ENCODE results near the gene CASZ1.

Gene CASZ1

DNA sequence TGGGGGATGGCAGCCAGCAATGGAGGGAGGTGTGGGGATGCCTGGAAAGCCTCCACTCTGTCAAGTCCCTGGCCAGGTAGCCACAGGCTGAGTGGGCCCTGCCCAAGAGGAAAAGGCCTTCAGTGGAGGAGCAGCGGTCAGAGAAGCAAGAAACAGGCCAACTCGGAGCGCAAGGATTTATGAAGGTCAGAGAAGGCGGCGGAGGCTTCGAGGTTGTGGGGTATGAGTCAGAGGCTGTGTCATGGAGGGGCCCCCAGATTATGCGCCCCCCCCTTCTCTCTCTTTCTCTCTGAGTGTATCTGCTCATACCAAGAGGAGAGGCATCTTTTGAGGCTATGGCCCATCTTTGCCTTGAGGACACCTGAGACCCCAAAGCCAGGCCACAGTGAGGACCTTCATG lies 99.5 kb downstream of the CASZ1 start:
- H3K4me3 ChIP-seq (ENCODE audit: low read depth, low read length): no peak overlapping the region
- DNase-seq (ENCODE audit: low read depth): no peak

DNA sequence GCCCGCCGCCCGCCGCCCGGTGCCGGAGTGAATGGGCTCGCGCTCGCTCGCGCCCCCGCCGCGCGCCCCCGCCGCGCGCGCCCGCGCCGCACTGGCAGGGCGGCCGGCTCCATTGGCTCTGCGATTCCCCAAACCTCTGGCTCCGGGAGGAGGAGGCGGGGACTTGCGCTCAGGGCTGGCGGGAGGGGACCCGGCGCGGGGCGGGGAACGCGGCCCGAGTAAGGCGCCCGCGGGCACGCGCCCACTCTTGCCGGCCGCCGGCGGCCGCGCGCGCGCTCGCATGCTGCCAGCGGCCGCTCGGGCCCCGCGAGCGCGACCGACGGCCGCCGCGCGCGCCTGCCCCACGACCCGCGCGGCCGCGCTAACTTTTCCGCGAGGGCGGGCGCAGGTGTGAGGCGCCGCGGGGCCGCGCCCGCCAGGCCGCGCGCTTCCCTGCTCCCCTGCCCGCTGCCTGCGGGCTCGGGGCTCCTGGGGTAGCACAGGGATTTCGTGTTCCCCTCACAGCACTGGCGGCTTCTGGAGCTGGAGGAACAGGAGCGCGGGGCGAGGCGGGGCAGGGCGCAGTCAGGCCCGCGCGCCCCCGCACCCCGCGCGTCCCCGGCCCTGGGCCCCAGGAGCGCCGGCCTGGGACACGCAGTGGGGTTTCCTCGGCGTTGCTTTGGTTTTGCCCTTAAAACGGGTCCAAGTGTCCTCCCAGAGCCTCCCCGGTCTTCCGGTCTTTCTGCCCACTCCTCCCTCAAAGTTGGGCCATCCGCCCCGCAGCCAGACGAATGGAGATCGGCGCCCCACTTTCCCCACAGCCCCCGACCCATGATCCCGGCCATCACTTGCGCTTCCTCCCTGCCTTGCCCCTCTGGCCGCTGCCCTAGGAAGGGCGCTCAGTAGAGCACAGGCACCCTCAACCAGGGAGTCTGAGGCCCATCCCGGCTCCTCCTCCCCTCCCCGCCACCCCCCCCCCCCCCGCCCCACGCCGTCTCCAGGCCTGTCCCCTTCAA lies 101.5 kb downstream of the CASZ1 start:
- peak overlapping the region; percentile 33 for H3K4me3 ChIP-seq (ENCODE audit: low read depth, low read length)
- DNase-seq (ENCODE audit: low read depth): peak; percentile 6

DNA sequence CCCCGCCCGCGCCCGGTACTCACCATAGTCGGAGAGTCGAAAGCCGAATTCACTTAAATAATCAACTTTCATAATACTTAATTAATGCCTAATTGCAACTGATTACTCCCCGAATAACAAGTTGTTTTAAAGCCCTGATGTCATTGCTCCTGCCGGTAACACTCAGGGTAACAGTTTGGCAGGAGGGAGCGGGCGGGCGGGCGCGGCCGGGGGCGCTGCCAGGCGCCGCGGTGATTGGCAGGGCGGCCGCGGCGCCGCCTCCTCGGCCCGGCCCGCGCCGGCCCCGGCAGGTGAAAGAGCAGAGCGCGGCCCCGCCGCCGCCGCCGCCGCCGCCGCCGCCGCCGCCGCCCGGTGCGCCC lies 102.2 kb downstream of the CASZ1 start:
- peak overlapping the region; percentile 49 for H3K4me3 ChIP-seq (ENCODE audit: low read depth, low read length)
- DNase-seq (ENCODE audit: low read depth): no peak

DNA sequence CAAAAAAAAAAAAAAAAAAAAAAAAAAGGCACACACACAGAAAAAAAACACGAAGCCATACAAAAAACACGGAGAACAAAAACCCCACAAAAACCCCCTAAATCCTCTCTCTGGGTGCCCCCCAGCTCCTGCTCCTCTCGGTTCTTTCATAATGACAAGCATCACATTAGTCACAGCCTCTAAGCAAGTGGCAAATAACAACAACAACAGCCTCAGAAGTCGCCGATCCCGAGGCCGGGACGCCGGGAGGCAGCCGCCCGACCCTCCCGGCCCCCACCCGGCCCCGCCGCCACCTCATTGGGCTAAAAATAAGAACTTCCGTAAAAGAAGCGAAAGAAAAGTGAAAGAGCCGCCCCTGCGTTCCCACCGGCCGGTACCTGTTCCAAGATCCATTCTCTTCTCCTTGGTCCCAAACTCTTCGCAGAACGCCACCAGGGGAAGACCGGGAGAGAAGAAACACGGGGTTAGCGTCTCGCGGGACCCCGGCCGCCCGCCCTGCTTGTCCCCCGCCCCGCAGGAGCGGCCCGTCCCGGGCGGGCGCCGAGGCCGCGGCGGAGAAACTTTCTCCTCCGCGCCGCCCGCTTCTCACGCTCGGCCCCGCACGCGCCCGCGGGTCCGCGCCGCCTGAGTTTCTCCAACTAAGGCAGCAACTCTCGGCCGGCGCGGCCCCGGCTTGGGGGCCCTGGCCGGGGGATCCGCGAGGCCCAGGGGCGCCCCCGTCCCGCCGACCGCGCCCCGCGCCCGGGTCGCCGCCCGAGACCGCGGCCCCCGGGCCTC lies 102.8 kb downstream of the CASZ1 start:
- H3K4me3 ChIP-seq (ENCODE audit: low read depth, low read length): peak overlapping the region; percentile 49
- no peak for DNase-seq (ENCODE audit: low read depth)

DNA sequence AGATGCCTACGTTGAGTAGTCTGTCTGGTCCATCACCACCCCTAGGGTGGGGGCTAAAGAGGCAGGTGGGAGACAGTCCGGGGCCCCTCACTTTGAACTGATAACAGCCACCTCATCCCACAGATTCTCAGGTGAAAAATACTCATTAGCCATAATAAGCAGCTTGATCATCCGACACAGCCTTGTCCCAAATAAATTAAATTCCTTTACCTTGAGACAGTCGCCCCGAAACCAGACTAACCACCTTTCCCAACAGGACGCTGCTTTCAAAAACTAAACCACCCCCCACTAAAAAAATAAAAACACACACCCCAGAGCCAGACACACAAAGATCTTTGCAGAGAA lies 103.3 kb downstream of the CASZ1 start:
- DNase-seq (ENCODE audit: low read depth): no peak
- no peak overlapping the region for H3K4me3 ChIP-seq (ENCODE audit: low read depth, low read length)

DNA sequence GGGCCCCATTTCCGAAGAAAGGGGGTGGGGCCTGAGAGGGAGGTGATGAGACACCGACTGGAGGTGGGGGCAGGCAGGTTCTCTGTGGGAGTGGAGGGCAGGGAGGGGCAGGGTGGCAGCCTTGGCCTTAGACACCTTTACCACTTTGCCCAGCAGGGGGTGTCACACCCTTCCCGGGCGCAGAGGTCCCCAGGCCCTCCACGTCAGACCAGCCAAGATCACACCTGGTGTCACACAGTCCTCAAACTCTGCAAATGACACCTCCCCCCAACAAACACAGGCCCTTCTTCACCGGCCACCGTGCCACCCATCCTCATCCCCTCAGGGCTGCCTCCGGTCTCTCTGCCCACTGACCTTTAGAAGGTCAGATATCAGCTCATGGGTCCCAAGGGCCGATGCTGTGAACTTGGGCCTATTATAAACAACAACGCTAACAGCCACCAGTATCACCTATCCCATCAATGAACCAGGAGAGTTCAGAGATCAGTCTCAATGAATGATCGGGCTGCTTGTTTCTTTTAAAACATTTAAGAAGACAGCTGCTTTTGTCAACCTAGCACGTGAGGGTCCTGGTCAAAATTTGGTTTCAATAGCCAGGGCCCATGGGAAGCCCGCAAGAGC lies 103.9 kb downstream of the CASZ1 start:
- H3K4me3 ChIP-seq (ENCODE audit: low read depth, low read length): no peak overlapping the region

DNA sequence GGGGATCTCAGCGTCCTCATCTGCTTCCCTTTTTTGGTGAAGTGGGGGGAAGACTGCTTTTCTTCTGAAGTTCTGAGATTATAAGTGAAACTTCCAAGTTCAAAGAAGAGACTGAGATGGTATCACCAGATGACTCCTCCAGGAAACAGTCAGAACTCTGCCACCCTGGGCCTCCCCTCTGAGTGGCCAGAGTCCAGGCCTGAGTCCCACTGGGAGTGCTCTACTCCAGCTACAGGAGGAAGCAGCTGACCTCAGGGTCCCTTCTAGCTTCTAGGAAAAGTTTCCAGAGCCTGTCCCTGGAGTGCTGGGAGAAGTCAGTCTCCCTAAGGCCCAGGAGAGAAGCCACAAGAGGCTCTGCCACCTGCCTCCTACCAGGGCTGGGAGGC lies 104.7 kb downstream of the CASZ1 start:
- H3K4me3 ChIP-seq (ENCODE audit: low read depth, low read length): no peak overlapping the region
- no peak for DNase-seq (ENCODE audit: low read depth)

More for the DNA sequence above, 103.9 kb downstream of the CASZ1 start:
- DNase-seq (ENCODE audit: low read depth): no peak

DNA sequence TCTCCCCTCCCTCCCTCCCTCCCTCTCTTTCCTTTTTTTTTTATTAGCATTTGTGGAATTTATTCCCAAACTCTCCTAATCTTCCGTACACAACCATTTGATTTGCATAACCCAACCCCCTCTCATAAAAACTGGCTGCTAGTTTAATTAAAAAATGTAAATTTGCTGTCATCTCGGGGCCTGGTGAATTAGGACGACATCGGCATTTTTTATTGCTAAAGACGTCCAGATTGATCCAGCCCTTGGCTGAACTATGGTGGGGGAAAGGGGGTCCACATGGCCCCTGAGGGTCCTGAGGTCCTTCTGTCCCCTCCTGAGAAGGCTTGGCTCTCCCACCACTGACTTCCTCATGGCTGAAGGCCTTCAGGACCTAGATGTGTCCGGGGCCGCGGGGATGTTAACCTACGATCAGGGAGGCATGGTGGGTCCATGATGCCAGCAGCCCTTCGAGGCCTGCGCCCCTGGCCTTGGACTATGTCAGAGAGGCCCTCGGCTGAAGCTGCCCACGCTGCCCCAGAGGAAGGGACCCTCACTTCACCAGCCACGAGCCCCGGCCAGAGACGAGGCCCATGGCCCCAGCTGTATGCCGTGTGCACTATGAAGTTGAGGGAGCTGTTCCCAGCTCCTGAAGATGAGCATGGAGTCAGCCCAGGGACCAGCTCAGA lies 105.2 kb downstream of the CASZ1 start:
- no peak for DNase-seq (ENCODE audit: low read depth)

DNA sequence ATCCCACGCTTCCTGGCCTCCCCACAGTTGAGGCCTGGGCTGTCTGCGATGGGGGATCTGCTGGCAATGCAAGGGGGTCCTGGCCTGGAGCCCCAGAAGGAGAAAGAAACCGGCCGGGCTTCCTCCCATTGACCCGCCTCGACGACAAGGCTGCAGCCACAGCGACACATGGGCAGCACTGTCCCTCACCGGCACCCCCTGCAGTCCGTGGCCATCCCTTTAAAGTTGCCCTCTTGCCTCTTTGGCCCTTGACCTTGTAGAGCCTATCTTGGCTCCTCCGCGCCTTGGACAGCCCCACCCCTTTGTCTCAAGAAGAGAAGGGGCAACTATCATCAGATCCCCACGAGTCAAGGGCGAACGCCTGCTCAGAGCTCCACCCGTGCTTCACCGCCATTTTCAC lies 106.0 kb downstream of the CASZ1 start:
- H3K4me3 ChIP-seq (ENCODE audit: low read depth, low read length): no peak overlapping the region

More for the DNA sequence above, 105.2 kb downstream of the CASZ1 start:
- H3K4me3 ChIP-seq (ENCODE audit: low read depth, low read length): no peak overlapping the region

DNA sequence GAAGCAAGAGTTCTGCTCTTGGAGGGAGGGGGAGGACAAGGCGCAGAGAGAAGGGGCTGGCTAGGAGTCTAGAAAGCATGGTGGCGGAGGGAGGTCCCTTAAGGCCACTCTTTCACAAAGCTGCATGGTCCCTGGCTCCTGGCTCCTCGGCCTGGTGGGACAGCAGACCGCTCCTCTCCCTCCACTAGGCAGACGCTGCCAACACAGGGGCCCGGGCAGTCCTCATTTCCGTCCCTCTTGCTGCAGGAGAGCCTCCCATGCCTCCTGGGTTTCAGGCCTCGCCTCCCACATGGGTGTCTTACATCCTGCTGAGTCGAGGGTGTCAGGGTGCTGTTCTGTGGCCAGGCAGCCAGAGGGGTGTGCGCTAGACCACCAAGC lies 108.0 kb downstream of the CASZ1 start:
- DNase-seq (ENCODE audit: low read depth): no peak
- H3K4me3 ChIP-seq (ENCODE audit: low read depth, low read length): no peak overlapping the region

More for the DNA sequence above, 106.0 kb downstream of the CASZ1 start:
- no peak for DNase-seq (ENCODE audit: low read depth)

DNA sequence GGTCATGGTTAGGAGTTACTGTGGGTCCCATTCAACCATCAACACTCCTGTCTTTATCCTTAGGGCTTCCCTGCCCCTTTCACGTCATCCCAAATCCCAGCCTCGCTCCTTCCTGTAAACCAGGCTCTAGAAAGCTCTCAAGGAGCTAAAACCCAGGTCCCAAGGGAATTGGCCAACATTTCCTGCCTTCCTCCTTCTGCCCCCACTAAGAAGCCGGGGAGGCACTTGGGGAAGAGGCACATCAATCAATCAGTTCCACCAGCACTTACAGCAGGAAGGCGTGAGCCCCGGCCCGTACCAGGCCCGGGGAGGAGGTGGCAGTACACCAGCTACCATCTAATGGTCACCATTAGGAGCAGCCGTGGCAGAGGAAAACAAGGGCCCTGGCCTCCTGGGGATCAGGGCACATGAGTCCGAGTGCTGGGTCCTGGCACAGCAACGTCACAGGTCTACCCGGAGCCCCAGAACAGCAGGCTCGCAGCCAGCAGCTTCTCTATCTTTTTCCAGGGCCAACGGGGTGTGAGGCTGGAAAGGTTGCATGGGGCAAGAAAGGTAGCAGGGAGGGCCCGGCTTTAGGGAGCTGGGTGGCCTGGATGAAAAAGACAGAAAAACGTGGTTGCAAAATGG lies 108.6 kb downstream of the CASZ1 start:
- no peak for DNase-seq (ENCODE audit: low read depth)
- H3K4me3 ChIP-seq (ENCODE audit: low read depth, low read length): no peak overlapping the region

DNA sequence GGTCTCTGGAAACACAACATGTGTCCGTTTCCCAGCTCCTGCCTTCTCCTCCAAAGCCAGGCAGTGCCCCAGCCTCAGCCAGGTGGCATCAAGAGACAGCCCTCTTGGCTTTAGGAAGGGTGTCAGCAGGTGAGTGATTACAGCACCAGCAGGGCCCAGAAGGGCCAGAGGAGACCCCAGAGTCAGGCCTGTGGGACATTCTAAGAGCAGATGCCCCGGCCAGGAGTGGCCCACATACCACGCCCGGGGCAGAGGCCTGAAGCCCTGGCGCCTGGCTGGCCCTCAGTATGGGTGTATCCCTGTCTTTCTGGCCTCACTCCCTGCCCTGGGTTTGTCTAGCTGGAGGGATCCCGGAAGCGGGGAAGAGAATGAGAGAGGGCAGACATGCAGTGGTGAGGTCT lies 109.2 kb downstream of the CASZ1 start:
- H3K4me3 ChIP-seq (ENCODE audit: low read depth, low read length): no peak overlapping the region
- no peak for DNase-seq (ENCODE audit: low read depth)

DNA sequence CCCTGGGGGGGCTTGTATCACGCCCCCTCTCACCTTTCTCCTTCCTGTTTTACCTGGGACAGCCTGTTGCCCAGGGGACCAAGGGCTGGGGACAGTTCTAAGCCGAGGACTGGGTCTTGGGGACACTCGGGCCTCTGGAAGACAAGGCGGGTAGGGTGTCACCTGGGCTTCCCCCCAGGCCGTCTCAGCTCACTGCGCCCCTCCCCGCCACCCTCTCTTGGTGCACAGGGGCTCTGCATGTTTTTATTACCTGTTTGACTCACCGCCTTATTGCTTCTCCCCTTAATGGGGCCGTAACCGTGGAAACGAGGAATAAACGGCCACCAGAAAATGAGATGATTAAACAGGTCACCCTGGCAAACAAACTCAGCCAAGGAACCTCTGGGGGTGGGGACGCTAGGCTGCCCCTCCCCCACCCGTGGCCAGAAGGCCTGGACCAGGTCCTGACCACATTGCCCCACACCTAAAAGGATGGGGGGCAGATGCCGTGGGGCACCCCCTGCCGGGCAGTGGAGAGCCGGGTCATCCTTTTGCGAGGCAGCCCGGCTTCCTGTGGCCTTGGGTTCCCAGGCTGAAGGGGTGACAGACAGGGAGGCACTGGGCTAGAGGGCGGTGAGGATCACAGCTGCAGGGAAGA lies 109.9 kb downstream of the CASZ1 start:
- H3K4me3 ChIP-seq (ENCODE audit: low read depth, low read length): no peak overlapping the region
- no peak for DNase-seq (ENCODE audit: low read depth)

DNA sequence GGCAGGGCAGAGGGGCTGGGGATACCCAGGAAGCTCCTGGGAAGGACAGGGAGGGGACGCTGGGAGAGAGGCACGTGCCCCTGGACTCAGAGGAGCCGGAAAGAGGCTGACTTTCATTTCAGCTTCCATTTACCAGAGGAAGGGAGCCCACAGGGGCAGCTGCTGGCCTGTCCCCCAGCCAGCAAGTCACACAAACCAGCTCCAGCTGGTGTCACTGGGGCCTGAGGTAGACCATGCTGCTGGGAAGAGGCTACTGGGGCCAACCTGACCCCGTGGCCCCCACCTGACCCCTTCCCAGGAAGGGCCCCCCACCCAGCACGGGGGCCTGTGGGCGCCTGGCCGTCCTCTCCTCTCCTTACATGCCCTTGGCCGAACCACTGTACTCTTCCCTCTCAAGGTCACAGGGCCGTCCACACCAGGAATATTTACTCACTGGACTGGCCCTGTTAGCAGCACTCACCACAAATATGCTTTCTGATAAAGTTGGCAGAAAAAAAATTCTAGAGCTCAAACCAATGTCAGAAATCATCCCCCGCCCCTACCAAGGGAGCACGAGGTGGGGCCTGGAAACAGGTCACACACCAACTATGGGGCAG lies 110.5 kb downstream of the CASZ1 start:
- no peak overlapping the region for H3K4me3 ChIP-seq (ENCODE audit: low read depth, low read length)
- DNase-seq (ENCODE audit: low read depth): no peak

DNA sequence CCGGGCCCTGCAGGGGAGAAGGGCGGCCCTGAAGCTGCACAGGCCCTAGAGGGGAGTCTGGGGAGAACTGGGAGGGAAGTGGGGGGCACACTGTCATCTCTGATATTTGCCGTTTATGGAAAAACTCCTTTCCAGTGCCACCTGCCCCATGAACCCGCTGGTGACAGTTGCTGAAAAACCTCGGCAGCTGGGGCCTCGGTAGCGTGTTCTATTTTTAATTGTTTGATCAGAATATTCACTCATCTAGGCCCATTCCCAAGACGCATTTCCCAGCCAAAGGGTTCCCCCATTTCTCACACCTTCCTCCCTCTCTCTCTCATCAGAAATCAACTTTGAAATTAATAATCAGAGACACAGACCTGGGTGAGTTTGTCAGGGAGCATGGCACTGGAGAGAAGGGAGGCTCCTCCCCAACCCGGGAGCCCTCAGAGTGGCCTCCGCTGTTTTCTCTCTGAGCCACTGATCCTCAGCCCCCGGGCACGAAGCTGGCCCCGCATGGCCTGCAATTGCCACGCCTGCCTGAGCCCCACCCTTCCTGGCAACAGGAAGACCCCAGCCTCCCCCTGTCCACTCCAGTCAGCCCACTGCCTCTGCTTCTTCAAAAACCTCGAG lies 111.1 kb downstream of the CASZ1 start:
- no peak for DNase-seq (ENCODE audit: low read depth)
- no peak overlapping the region for H3K4me3 ChIP-seq (ENCODE audit: low read depth, low read length)

DNA sequence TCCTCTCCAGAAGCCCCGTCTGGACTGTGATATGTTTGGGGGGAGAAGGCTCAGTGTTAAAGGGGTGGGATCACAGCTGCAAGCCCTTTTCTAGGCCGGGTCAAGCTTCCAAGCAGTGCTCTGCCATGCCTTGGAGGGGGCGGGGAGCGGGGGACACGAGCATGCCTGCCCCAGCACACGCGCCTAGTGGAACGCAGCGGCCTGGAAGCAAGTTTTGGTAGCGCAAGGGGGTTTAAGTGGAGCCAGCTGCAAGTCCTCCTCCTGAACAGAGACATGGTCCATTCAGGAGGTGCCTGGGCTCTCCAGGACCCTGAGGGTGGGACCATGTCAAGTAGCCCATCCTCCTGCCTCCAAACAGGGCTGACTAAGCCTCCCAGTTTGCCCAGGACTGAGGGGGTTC lies 112.2 kb downstream of the CASZ1 start:
- no peak overlapping the region for H3K4me3 ChIP-seq (ENCODE audit: low read depth, low read length)
- no peak for DNase-seq (ENCODE audit: low read depth)

DNA sequence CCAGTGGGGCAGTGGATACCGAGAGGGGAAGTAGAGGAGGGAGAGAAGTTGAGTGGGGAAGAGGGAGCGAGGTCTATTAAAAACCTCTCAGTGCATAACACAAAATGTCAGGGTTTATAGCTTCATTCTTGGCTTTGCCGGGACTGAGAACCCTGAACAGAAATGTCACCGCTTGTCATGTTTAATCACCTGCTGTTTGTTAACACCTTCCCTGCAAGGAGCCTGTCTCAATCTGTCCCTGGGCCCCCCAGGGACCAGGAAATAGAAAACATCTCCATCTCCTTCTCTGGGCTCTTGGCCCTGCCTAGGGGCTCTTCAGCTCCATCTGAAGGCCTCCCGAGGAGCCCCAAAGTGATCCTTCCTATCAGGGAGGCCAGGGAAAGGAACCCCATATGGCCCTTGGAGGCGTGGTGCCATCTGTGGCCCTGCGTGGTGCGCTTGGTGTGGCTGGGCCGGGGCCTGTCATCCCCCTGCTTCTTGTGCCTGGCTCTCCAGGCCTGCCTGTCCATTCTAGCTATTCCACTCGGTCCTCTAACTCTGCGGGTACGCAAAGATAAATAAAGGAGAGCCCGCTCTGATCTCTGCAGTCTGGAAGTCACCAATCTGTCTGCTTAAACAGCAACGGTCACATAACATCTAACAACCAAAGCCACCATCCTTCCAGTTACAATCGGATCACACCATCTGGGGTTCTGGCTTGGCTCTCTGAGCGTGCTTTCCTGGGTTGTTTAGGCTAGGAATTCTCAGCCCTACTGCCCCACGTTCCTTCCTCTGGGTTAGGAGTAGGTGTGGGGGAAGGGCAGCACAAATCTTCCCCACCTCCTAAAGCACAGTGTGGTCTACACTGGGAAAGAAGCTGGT lies 113.8 kb downstream of the CASZ1 start:
- no peak overlapping the region for H3K4me3 ChIP-seq (ENCODE audit: low read depth, low read length)
- DNase-seq (ENCODE audit: low read depth): no peak
